H1 (cell line): Measurements from ENCODE around the gene TGFBRAP1. TPM values are rescaled to one million over a fixed set of nuclear protein-coding genes. Genes with fewer than 3 reads are reported as not detected.

Experiments
- HDAC6 ChIP-seq: IDR thresholded peaks from one replicate; pipeline ENCODE4 v1.7.1; 2012; ENCODE audit warnings: low read depth, mild to moderate bottlenecking, inconsistent platforms, low read length, moderate library complexity
- MAX ChIP-seq: IDR thresholded peaks from 2 replicates; pipeline ENCODE4 v1.6.1; 2012; ENCODE audit warnings: inconsistent platforms
- polyA plus RNA-seq, 7 experiments: library from polyadenylated mRNA; depleted of rRNA in 3 of 7; stranded (reverse) in 5 of 7; unstranded in 2 of 7; fragments of >200 nt in 5 of 7; fragments of 200-250 nt in 2 of 7; gene quantifications; 1 replicate in 5 of 7; 2 replicates in 1 of 7; 4 replicates in 1 of 7; pipeline versions ENCODE4 v1.2.1 to v1.2.3, GENCODE V29; 2011 to 2013; ENCODE audit warnings: missing spikeins in 2 of 7, mixed read lengths in 2 of 7
- total RNA-seq: library from RNA; stranded (reverse); fragmentation: NEBNext Ultra II Directional; extraction: Animal tissue kit (Norgen Biotek cat#: 25700); gene quantifications from 2 replicates; pipeline ENCODE4 v1.2.1, GENCODE V29; 2021

TGFBRAP1 gene
- total and polyA plus RNA-seq, 2 of the 8 experiments (the other 6 are each of a cell fraction or from before 2014, with no cell fraction given), result 11.2 to 20.2 TPM

GRCh38 chr2:105257981-105258380 is 71.6 kb downstream of the TGFBRAP1 start (continued):
- TF ChIP-seq MAX (no peak), HDAC6 (no peak)
- TF ChIP-seq, all 59 proteins: peak for 0
